Esophagus squamous epithelium (tissue), 4 donors: ENCODE data around the gene AKNA.

Experiments used
- POLR2A ChIP-seq, 4 donors: fragments of 450-650 bp; IDR thresholded peaks; one replicate each; pipeline ENCODE4 v1.6.1; 2017; ENCODE audit warnings: antibody characterized with exemption in 4 of 4, mild to moderate bottlenecking in 4 of 4, moderate library complexity in 3 of 4
- TF ChIP-seq, protein P1 (sequence below), 6 experiments: fragments of 450-650 bp in 4 of 6; fragments of 200-600 bp in 2 of 6; sonication (generic) in 2 of 6; IDR thresholded peaks; one replicate each; pipeline ENCODE4 v1.5.1; 2016 to 2019; ENCODE audit warnings: antibody characterized with exemption in 6 of 6, mild to moderate bottlenecking in 4 of 6, moderate library complexity in 4 of 6

DNA sequence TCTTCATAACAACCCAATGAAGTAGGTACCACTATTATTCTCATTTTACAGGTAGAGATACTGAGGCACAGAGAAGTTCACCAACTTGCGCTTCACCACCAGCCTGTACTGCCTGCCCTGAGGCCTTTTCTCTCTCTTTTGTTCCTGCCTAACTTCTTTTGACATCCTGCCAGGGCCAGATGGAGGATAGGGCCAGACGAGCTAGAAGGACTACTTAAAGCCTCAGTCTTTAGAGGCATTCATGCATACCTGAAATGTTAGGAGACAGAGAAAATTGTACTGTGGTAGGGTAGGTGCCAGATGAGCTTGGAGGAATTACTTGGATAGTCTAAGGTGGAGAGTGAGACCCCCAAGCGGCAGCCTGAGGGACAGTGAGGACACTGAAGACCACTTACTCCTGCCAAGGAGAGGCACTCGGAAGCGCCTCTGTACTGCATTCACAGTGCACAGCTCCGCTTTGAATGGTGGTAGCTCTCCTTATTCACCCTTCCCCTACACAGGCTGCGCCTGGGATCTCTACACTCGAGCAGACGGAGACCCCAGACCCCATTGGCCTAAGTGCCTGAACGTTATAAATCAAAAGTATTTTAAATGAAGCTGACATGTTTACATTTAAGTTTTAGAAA is 71.1 kb downstream of the AKNA start:
- TF ChIP-seq, protein P1, sequence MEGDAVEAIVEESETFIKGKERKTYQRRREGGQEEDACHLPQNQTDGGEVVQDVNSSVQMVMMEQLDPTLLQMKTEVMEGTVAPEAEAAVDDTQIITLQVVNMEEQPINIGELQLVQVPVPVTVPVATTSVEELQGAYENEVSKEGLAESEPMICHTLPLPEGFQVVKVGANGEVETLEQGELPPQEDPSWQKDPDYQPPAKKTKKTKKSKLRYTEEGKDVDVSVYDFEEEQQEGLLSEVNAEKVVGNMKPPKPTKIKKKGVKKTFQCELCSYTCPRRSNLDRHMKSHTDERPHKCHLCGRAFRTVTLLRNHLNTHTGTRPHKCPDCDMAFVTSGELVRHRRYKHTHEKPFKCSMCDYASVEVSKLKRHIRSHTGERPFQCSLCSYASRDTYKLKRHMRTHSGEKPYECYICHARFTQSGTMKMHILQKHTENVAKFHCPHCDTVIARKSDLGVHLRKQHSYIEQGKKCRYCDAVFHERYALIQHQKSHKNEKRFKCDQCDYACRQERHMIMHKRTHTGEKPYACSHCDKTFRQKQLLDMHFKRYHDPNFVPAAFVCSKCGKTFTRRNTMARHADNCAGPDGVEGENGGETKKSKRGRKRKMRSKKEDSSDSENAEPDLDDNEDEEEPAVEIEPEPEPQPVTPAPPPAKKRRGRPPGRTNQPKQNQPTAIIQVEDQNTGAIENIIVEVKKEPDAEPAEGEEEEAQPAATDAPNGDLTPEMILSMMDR (IDR thresholded peaks at IDR 0.05), result no peak
- no peak for TF ChIP-seq POLR2A (IDR thresholded peaks at IDR 0.05)
